GM21515 (cell line): ENCODE results near the gene UBE2L5.

Experiments
- ATAC-seq: cut with Tn5 transposase; IDR thresholded peaks from one replicate; pipeline ENCODE4 v1.9.1; 2021; ENCODE audit not compliant: unreplicated experiment

UBE2L5 gene

GRCh38 chr13:30422054-30422839, at the start of gene UBE2L5:
Gene UBE2L5, plus strand, starts transcription at chr13:30422493. Its CDS starts 5,498 bp downstream, at chr13:30427991.
- ATAC-seq: peak; percentile 60

- ATAC-seq: no peak
Observed at GRCh38 chr13:30373727-30374126, 48.6 kb upstream of the UBE2L5 start.

- no peak for ATAC-seq
Observed at GRCh38 chr13:30375265-30375835, 46.9 kb upstream of the UBE2L5 start.

- peak; percentile 64 for ATAC-seq
Observed at GRCh38 chr13:30376426-30377311, 45.6 kb upstream of the UBE2L5 start.

- no peak for ATAC-seq
Observed at GRCh38 chr13:30377312-30377685, 45.0 kb upstream of the UBE2L5 start.

GRCh38 chr13:30378191-30378590, 44.1 kb upstream of the UBE2L5 start:
- no peak for ATAC-seq

- ATAC-seq: no peak
Observed at GRCh38 chr13:30381049-30381448, 41.2 kb upstream of the UBE2L5 start.

- ATAC-seq: no peak
Observed at GRCh38 chr13:30382836-30383525, 39.3 kb upstream of the UBE2L5 start.

- no peak for ATAC-seq
Observed at GRCh38 chr13:30388406-30389283, 33.6 kb upstream of the UBE2L5 start.

- ATAC-seq: no peak
Observed at GRCh38 chr13:30391956-30392680, 30.2 kb upstream of the UBE2L5 start.

- no peak for ATAC-seq
Observed at GRCh38 chr13:30392681-30393045, 29.6 kb upstream of the UBE2L5 start.

GRCh38 chr13:30394751-30395191, 27.5 kb upstream of the UBE2L5 start:
- ATAC-seq: peak; percentile 66

GRCh38 chr13:30395192-30396158, 26.8 kb upstream of the UBE2L5 start:
- peak; percentile 56 for ATAC-seq

- no peak for ATAC-seq
Observed at GRCh38 chr13:30396434-30397075, 25.7 kb upstream of the UBE2L5 start.

GRCh38 chr13:30398601-30399072, 23.7 kb upstream of the UBE2L5 start:
- no peak for ATAC-seq

GRCh38 chr13:30400376-30400775, 21.9 kb upstream of the UBE2L5 start:
- no peak for ATAC-seq

- ATAC-seq: no peak
Observed at GRCh38 chr13:30401347-30401746, 20.9 kb upstream of the UBE2L5 start.

GRCh38 chr13:30403456-30403855, 18.8 kb upstream of the UBE2L5 start:
- ATAC-seq: no peak
